Suprapubic skin (tissue), 4 donors: ENCODE results near the gene CEP72. TPM values are rescaled to one million over a fixed set of nuclear protein-coding genes. Genes with fewer than 3 reads are reported as not detected.

Source experiments
- DNase-seq, 2 donors: peaks; one replicate each; pipeline ENCODE4 v3.0.0-alpha.2; 2019; ENCODE audit warnings: low spot score in 2 of 2
- H3K27ac ChIP-seq: fragments of 200-600 bp; sonication (generic); one replicate; pipeline ENCODE4 v1.5.1; 2019
- H3K27me3 ChIP-seq: fragments of 200-600 bp; sonication (generic); one replicate; pipeline ENCODE4 v1.5.1; 2019
- H3K36me3 ChIP-seq: fragments of 200-600 bp; sonication (generic); one replicate; pipeline ENCODE4 v1.5.1; 2019
- H3K4me1 ChIP-seq: fragments of 200-600 bp; sonication (generic); one replicate; pipeline ENCODE4 v1.5.1; 2019
- H3K4me3 ChIP-seq: fragments of 200-600 bp; sonication (generic); one replicate; pipeline ENCODE4 v1.5.1; 2019; ENCODE audit warnings: mild to moderate bottlenecking
- H3K9me3 ChIP-seq: fragments of 200-600 bp; sonication (generic); one replicate; pipeline ENCODE4 v1.5.1; 2019
- EP300 ChIP-seq: sonication (generic); formaldehyde crosslinking; IDR thresholded peaks from one replicate; pipeline ENCODE4 v1.6.1; 2017; ENCODE audit warnings: antibody characterized with exemption
- POLR2A ChIP-seq, 2 donors: fragments of 450-650 bp; IDR thresholded peaks; one replicate each; pipeline ENCODE4 v1.6.1; 2017; ENCODE audit warnings: antibody characterized with exemption in 2 of 2, mild to moderate bottlenecking in 2 of 2, moderate library complexity in 2 of 2
- POLR2AphosphoS5 ChIP-seq, 3 donors: sonication (generic); formaldehyde crosslinking; IDR thresholded peaks; one replicate each; pipeline ENCODE4 v1.6.1; 2017; ENCODE audit warnings: antibody characterized with exemption in 3 of 3
- WGBS: methylation state at CpG from one replicate; pipeline ENCODE4 v1.1.5; 2018; 5-methylcytosine and 5-hydroxymethylcytosine counted together
- total RNA-seq, 4 donors: library from RNA; depleted of rRNA; stranded (reverse); fragments of >200 nt; gene quantifications; one replicate each; pipeline ENCODE4 v1.1.0, GENCODE V29; 2016
- TF ChIP-seq, protein P1 (sequence below), 2 donors: fragments of 200-600 bp in 1 of 2; fragments of 450-650 bp in 1 of 2; sonication (generic) in 1 of 2; IDR thresholded peaks; one replicate each; pipeline ENCODE4 v1.5.1; 2016 to 2019; ENCODE audit warnings: antibody characterized with exemption in 2 of 2, mild to moderate bottlenecking in 1 of 2, moderate library complexity in 1 of 2

CEP72 gene
- total RNA-seq, 4 donors from 2014 or later: 8.3 to 13.6 (median 10.9) TPM

DNA sequence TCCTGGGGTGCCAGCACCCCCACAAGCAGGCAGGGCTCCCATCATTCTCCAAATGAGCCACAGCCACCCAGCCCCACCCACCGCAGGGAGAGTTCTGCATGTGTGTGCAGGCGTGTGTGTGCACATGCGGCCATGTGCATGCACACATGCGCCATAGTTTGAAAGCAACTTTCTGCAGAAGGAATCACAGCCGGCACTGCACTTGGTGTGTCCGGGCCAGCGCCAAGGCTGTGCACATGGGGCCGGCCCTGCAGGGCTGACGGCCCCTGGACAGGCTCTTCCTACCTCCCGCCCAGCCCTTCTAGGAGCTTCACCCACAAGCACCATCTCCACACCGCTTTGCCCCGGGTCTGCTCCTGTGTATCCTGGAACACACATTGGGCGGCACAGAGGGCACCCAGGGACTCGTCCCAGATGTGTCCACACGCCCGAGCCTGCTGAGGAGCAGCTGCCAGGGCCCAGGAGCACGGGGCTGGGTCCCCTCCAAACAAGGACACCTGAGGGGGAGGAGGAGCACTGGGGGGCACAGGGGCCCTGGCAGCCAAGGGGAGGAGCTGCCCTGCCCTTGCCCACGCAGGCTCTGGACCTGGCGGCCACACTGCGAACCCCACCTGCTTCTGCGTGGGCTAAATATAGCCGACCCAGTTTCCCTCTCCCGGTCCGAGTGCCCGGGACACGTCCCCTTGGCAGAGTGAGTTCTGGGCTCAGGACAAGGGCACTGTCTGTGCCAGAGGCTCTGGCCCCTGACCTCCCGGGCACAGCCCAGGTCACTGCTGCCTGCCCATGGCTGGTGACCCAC, 61.9 kb downstream of the CEP72 start:
- Histone ChIP-seq H3K4me1 (peaks cover 42% of the 10 kb centered on the region), H3K27ac (peak overlapping the region; percentile 41)

DNA sequence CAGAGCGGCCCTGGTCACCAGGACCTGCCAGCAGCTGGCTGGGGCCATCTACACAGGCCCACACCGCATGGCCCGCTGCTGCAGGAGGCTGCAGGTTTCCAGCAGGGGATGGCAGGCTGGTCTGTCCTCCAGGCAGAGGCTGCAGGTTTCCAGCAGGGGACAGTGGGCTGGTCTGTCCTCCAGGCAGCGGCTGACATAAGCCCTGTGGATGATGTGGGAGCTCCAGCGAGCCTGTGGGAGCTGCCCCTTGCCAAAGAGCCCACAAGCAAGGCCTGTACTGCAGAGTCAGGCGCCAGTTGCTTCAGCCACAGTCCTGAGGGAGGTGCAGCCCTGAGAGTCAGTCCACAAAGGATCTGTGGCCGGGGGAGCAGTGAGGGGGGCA, 62.5 kb downstream of the CEP72 start:
- DNase-seq: peak in 1 of 2 donors; percentile 43
- Histone ChIP-seq H3K4me3 (no peak overlapping the region), H3K9me3 (no peaks in the 10 kb centered on the region), H3K27ac (no peak overlapping the region), H3K4me1 (peaks cover 42% of the 10 kb centered on the region), H3K27me3 (no peaks in the 10 kb centered on the region), H3K36me3 (no peaks in the 10 kb centered on the region)
- TF ChIP-seq POLR2A (IDR thresholded peaks at IDR 0.05): no peak
- TF ChIP-seq, protein P1, sequence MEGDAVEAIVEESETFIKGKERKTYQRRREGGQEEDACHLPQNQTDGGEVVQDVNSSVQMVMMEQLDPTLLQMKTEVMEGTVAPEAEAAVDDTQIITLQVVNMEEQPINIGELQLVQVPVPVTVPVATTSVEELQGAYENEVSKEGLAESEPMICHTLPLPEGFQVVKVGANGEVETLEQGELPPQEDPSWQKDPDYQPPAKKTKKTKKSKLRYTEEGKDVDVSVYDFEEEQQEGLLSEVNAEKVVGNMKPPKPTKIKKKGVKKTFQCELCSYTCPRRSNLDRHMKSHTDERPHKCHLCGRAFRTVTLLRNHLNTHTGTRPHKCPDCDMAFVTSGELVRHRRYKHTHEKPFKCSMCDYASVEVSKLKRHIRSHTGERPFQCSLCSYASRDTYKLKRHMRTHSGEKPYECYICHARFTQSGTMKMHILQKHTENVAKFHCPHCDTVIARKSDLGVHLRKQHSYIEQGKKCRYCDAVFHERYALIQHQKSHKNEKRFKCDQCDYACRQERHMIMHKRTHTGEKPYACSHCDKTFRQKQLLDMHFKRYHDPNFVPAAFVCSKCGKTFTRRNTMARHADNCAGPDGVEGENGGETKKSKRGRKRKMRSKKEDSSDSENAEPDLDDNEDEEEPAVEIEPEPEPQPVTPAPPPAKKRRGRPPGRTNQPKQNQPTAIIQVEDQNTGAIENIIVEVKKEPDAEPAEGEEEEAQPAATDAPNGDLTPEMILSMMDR (IDR thresholded peaks at IDR 0.05): no peak
- TF ChIP-seq EP300: no peak
- no peak for TF ChIP-seq POLR2AphosphoS5 (IDR thresholded peaks at IDR 0.05)
- no CpG with 5 or more reads among the region's 7 CpGs for WGBS

More for the DNA sequence above, 61.9 kb downstream of the CEP72 start:
- peak; percentile 72 to 82 for DNase-seq
- H3K4me3 ChIP-seq: no peak overlapping the region
- no peaks in the 10 kb centered on the region for H3K36me3 ChIP-seq
- no peak for TF ChIP-seq POLR2A (IDR thresholded peaks at IDR 0.05)
- TF ChIP-seq, protein P1 (IDR thresholded peaks at IDR 0.05): no peak
- no peak for TF ChIP-seq EP300
- TF ChIP-seq POLR2AphosphoS5 (IDR thresholded peaks at IDR 0.05): no peak
- no peaks in the 10 kb centered on the region for H3K9me3 ChIP-seq
- H3K27me3 ChIP-seq: no peaks in the 10 kb centered on the region
- WGBS: 30% methylated on average over 9 of the region's 27 CpGs

DNA sequence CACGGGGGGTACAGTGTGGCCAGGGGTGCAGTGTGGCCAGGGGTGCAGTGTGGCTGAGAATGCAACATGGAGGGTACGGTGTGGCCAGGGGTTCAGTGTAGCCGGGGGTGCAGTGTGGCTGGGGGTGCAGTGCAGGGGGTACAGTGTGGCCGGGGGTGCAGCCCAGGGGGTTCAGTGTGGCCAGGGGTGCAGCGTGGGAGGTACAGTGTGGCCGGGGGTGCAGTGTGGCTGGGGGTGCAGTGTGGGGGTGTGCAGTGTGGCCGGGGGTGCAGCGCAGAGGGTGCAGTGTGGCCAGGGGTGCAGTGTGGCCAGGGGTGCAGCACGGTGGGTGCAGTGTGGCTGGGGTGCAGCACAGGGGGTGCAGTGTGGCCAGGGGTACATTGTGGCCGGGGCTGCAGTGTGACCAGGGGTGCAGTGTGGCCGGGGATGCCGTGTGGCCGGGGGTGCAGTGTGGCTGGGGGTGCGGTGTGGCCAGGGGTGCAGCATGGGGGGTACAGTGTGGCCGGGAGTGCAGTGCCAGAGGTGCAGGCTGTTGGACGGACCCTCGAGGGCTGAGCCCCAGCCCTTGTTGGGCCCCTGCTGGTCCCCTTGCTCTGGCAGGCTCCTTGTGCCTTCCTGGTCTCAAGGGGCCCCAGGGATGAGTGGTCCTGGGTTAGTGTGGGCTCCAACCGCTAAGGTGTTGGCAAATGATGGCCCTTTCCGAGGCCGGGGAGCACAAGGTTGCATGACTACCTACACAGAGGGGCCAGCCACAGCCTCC, 63.2 kb downstream of the CEP72 start:
- Histone ChIP-seq H3K27ac (no peak overlapping the region), H3K27me3 (no peaks in the 10 kb centered on the region), H3K4me3 (no peak overlapping the region), H3K36me3 (no peaks in the 10 kb centered on the region), H3K4me1 (peaks cover 42% of the 10 kb centered on the region), H3K9me3 (no peaks in the 10 kb centered on the region)
- DNase-seq: peak; percentile 60 to 68
- 72% methylated on average over 18 of the region's 20 CpGs for WGBS
- TF ChIP-seq POLR2A (IDR thresholded peaks at IDR 0.05): no peak
- TF ChIP-seq POLR2AphosphoS5 (IDR thresholded peaks at IDR 0.05): no peak

DNA sequence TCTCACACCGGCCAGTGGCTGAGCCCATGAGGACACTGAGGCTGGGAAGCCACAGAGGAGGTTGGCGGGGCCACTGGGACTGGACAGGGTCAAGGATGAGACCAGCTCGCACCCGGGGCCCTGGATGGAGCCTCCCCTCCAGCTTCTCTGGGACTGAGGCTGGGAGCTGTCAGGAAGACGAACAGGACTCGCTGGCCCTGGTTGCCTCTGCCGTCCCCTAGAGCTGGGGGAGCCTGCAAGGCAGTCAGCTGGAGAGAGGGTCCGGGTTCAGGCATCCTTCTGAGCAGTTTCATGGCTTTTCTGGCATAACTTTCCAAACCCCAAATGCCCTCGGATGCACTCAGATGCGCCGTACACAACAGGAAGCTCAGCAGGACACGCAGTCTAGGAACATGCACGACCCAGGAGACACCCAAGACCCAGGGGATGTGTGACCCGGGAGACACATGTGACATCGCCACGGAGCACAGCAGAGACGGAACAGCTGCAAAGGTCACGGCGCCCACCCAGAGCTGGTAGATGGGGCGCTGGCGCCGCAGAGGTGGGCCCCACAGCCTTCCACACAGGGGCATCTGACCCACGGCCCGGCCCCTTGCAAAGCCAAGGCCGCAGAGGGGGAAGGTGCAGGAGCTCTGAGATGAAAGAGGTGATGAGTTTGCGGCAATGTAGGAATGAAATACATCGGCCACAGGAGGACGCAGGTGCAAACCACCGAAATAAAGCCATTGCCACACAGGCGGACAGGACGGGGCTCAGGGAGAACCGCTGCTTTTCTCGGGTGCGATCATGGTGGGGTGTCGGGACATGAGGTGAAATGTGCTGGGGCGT, 63.9 kb downstream of the CEP72 start:
- Histone ChIP-seq H3K9me3 (no peaks in the 10 kb centered on the region), H3K36me3 (no peaks in the 10 kb centered on the region), H3K27me3 (no peaks in the 10 kb centered on the region), H3K4me1 (peaks cover 38% of the 10 kb centered on the region), H3K4me3 (no peak overlapping the region), H3K27ac (no peak overlapping the region)
- 92% methylated on average over 29 of the region's 36 CpGs for WGBS
- peak; percentile 58 to 72 for DNase-seq
- TF ChIP-seq POLR2AphosphoS5 (IDR thresholded peaks at IDR 0.05) (no peak), EP300 (no peak), POLR2A (IDR thresholded peaks at IDR 0.05) (no peak)
- TF ChIP-seq, protein P1 (IDR thresholded peaks at IDR 0.05): no peak

DNA sequence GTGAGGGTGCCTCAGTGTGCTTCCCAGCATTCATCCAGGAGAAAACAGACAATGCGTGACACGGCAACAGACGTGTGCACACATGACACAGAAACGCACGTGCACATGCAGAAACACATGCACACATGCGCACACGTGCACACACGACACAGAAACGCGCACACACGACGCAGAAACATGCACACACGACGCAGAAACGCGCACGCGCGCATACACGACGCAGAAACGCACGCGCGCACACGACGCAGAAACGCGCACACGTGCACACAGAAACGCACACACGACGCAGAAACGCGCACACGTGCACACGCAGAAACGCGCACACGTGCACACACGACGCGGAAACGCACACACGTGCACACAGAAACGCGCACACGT, 64.5 kb downstream of the CEP72 start:
- 95% methylated on average over 48 of the region's 48 CpGs for WGBS
- TF ChIP-seq, protein P1 (IDR thresholded peaks at IDR 0.05): no peak
- no peaks in the 10 kb centered on the region for H3K9me3 ChIP-seq

More for the DNA sequence above, 64.5 kb downstream of the CEP72 start:
- H3K27ac ChIP-seq: no peak overlapping the region
- peaks cover 32% of the 10 kb centered on the region for H3K4me1 ChIP-seq
- no peak for DNase-seq
- H3K4me3 ChIP-seq: no peak overlapping the region
- H3K27me3 ChIP-seq: no peaks in the 10 kb centered on the region
- no peaks in the 10 kb centered on the region for H3K36me3 ChIP-seq
